ENCODE data around the gene UQCC3.

Gene UQCC3

GRCh38 chr11:62705413-62705812 lies 33.9 kb downstream of the UQCC3 start:
- peak overlapping the region; percentile 77 for H3K4me3 ChIP-seq (ENCODE audit: low read length)
- no peak for DNase-seq (ENCODE audit: low read depth)
- TF ChIP-seq, protein P1, sequence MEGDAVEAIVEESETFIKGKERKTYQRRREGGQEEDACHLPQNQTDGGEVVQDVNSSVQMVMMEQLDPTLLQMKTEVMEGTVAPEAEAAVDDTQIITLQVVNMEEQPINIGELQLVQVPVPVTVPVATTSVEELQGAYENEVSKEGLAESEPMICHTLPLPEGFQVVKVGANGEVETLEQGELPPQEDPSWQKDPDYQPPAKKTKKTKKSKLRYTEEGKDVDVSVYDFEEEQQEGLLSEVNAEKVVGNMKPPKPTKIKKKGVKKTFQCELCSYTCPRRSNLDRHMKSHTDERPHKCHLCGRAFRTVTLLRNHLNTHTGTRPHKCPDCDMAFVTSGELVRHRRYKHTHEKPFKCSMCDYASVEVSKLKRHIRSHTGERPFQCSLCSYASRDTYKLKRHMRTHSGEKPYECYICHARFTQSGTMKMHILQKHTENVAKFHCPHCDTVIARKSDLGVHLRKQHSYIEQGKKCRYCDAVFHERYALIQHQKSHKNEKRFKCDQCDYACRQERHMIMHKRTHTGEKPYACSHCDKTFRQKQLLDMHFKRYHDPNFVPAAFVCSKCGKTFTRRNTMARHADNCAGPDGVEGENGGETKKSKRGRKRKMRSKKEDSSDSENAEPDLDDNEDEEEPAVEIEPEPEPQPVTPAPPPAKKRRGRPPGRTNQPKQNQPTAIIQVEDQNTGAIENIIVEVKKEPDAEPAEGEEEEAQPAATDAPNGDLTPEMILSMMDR (IDR thresholded peaks at IDR 0.05; ENCODE audit: insufficient read depth, low read depth, low read length, missing control alignments), result peak; percentile 12

DNA sequence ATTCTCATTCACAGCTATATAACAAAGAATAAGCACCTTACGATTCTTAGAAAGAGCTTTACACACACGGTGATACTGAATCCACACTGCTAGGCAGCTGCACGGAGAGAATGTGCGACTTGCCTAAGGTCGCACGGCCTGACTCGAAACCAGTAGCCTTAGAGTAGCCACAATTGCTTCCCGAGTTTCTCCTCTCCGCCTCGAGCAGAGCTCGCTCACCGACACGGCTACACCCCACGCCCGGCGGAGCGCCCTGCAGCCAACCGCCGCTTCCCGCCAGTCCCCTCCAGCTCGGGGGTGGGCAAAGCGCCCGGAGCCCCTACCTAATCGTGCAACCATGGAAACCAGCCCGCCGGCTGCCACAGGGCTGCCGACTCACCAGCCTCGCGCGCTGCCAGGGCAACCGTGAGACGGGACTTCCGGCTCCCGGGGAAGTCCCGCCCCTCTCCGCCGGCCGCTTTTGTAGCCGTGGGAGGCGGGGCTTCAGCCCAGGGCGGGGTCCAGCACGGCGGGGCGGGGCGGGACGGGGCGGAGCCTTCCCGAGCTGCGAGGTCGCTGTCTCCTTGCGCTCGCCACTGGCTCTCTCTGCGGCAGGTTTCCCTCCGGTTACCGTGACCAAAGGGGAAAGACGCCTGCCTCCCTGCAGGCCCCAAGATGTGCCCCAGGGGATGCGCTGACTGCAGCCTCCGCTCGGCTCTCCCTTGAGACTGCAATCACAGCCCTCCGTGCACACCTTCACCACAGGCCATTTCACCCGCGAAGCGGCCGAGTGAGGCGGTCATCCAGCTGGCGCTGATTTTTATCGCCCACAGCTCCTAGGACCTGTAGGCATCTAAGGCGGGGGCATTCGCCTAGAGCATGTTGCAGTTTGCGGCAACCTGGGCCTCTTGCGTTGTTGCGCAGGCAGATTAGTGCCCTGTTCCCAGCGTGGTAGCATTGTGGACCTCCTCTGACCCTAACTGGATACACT lies 34.7 kb downstream of the UQCC3 start:
- H3K4me3 ChIP-seq (ENCODE audit: low read length), result peak overlapping the region; percentile 77
- DNase-seq (ENCODE audit: low read depth), result peak; percentile 95
- TF ChIP-seq, protein P1 (IDR thresholded peaks at IDR 0.05; ENCODE audit: insufficient read depth, low read depth, low read length, missing control alignments), result no peak

- TF ChIP-seq, protein P1 (IDR thresholded peaks at IDR 0.05; ENCODE audit: insufficient read depth, low read depth, low read length, missing control alignments), result no peak
- H3K4me3 ChIP-seq (ENCODE audit: low read length), result no peak overlapping the region
Measured at GRCh38 chr11:62706850-62707247, 35.4 kb downstream of the UQCC3 start.

DNA sequence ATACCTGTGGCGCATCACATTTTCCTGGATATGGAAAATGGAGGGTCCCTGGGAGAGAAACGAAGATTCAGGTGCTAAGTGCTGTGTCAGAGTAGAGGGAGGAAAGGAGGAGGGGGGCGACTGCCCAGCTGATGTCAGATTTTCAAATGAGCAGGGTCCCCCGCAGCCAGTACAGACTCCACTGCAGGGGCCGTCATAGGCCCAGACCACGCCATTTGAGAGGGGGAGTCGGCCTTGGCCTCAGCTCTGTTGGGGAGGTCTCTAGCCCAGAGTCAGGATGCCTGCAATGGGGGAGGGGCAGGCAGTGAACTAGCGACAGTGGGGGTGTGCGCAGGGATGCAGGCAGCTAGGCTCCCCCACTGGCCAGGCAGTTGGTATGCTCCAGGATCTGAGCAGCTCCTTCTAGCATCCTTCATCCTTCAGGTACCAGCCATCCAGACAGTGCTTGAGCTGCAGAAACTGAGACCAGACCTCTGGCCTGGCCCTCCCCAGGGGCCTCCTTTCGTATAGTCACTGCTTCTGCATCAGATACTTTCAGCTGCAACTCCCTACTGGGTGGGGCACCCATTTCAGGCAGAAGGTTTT lies 35.9 kb downstream of the UQCC3 start, which contains the start of the genes BSCL2 and GNG3:
Gene BSCL2 (minus strand): TSS at position 148 of the 585 bp plus-strand sequence. CDS start 229 bp downstream, outside the sequence.
Gene GNG3 (plus strand): TSS at position 400 of the 585 bp plus-strand sequence. CDS start 620 bp downstream, outside the sequence.
- TF ChIP-seq, protein P1 (IDR thresholded peaks at IDR 0.05; ENCODE audit: insufficient read depth, low read depth, low read length, missing control alignments), result no peak
- no peak for DNase-seq (ENCODE audit: low read depth)
- H3K4me3 ChIP-seq (ENCODE audit: low read length), result peak within 1 kb of the TSS; percentile 77

More at GRCh38 chr11:62706850-62707247, 35.4 kb downstream of the UQCC3 start:
- no peak for DNase-seq (ENCODE audit: low read depth)

DNA sequence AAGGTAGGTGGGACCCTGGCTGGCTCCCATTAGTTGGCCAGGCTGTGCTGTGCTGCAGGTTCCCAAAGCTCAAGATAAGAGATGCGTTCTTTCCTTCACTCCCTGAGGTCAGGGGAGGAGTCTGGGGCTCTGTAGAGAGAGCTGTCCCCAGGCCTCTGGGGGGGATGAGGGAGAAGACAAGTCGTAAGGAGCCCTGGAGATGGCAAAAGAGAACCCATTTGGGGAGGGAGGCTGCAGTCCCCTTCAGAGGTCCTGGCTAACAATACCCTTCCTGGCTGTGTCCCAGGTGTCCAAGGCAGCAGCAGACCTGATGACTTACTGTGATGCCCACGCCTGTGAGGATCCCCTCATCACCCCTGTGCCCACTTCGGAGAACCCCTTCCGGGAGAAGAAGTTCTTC lies 36.9 kb downstream of the UQCC3 start:
- TF ChIP-seq, protein P1 (IDR thresholded peaks at IDR 0.05; ENCODE audit: insufficient read depth, low read depth, low read length, missing control alignments), result no peak
- no peak for DNase-seq (ENCODE audit: low read depth)
- H3K4me3 ChIP-seq (ENCODE audit: low read length), result peak overlapping the region; percentile 72

GRCh38 chr11:62708793-62709192 lies 37.3 kb downstream of the UQCC3 start:
- TF ChIP-seq, protein P1 (IDR thresholded peaks at IDR 0.05; ENCODE audit: insufficient read depth, low read depth, low read length, missing control alignments), result no peak

More at GRCh38 chr11:62708793-62709192, 37.3 kb downstream of the UQCC3 start:
- peak; percentile 48 for DNase-seq (ENCODE audit: low read depth)
- H3K4me3 ChIP-seq (ENCODE audit: low read length), result peak overlapping the region; percentile 72
